Stimulated activated CD8-positive, alpha-beta memory T cell treated with anti-CD3 and anti-CD28 coated beads, Interleukin-15, amount 100 ng/mL, for 48 hours (primary cell): ENCODE measurements around the gene PRDM15.

Experiments
- DNase-seq, 2 donors: peaks; one replicate each; pipeline ENCODE4 v3.0.0-alpha.2; 2020; ENCODE audit warnings: low read depth in 2 of 2

The PRDM15 gene

GRCh38 chr21:41886328-41886727 is 7.2 kb upstream of the PRDM15 start:
- no peak for DNase-seq

- no peak for DNase-seq
These were observed 6.3 kb upstream of the PRDM15 start for GRCh38 chr21:41885341-41886024.

GRCh38 chr21:41884501-41885030 is 5.4 kb upstream of the PRDM15 start:
- no peak for DNase-seq

- DNase-seq = no peak
These were observed 4.4 kb upstream of the PRDM15 start for GRCh38 chr21:41883582-41883981.

GRCh38 chr21:41881051-41881450 is 1.9 kb upstream of the PRDM15 start:
- no peak for DNase-seq

- DNase-seq = no peak
These were observed 1.0 kb upstream of the PRDM15 start for GRCh38 chr21:41880153-41880552.

GRCh38 chr21:41878831-41879189 is 334 bp downstream of the PRDM15 start:
- DNase-seq = peak; percentile 63 to 69

- no peak for DNase-seq
These were observed 978 bp downstream of the PRDM15 start for GRCh38 chr21:41877901-41878830.

- DNase-seq = no peak
These were observed 2.1 kb downstream of the PRDM15 start for GRCh38 chr21:41876928-41877652.

GRCh38 chr21:41876396-41876795 is 2.7 kb downstream of the PRDM15 start:
- no peak for DNase-seq

GRCh38 chr21:41875086-41875485 is 4.1 kb downstream of the PRDM15 start:
- DNase-seq = no peak

- no peak for DNase-seq
These were observed 4.5 kb downstream of the PRDM15 start for GRCh38 chr21:41874611-41875010.

GRCh38 chr21:41873426-41873825 is 5.7 kb downstream of the PRDM15 start:
- DNase-seq = no peak

GRCh38 chr21:41873005-41873404 is 6.1 kb downstream of the PRDM15 start:
- no peak for DNase-seq

GRCh38 chr21:41871293-41872030 is 7.7 kb downstream of the PRDM15 start:
- no peak for DNase-seq

- no peak for DNase-seq
These were observed 9.4 kb downstream of the PRDM15 start for GRCh38 chr21:41869771-41870170.

GRCh38 chr21:41868062-41868710 is 11.0 kb downstream of the PRDM15 start:
- no peak for DNase-seq

GRCh38 chr21:41867313-41867712 is 11.8 kb downstream of the PRDM15 start:
- DNase-seq = no peak

- DNase-seq = no peak
These were observed 12.8 kb downstream of the PRDM15 start for GRCh38 chr21:41866274-41866809.

- no peak for DNase-seq
These were observed 14.0 kb downstream of the PRDM15 start for GRCh38 chr21:41865002-41865777.
